Measurements from ENCODE around the gene PPM1J. TPM values are rescaled to one million over a fixed set of nuclear protein-coding genes. Genes with fewer than 3 reads are reported as not detected.
A peak's percentile ranks its signal among the peaks of the same experiment; 100 is the strongest.

The PPM1J gene
- total and polyA plus RNA-seq, 2 of the 13 experiments (the other 11 are each of a cell fraction or from before 2014, with no cell fraction given), result 0.07 to 0.22 TPM

GRCh38 chr1:112707221-112708001 lies 7.7 kb downstream of the PPM1J start (continued):
- TF ChIP-seq SNAI1 (CRISPR knock-in tag; IDR thresholded peaks at IDR 0.05; ENCODE audit: borderline replicate concordance) (no peak), FOXA3 (CRISPR knock-in tag; IDR thresholded peaks at IDR 0.05) (no peak), MYC (CRISPR knock-in tag; IDR thresholded peaks at IDR 0.05; ENCODE audit: borderline replicate concordance) (peak; percentile 57; the same call in 1 of the 2 replicates), ZBTB43 (CRISPR knock-in tag; conservative IDR thresholded peaks at IDR 0.05) (0 out of 2 replicates have a peak, but pooled peaks have one; percentile 32), DR1 (CRISPR knock-in tag; IDR thresholded peaks at IDR 0.05) (no peak), KDM5A (IDR thresholded peaks at IDR 0.05; ENCODE audit: borderline replicate concordance, low read length) (no peak; the same call in 1 of the 2 replicates), PHF21A (CRISPR knock-in tag; IDR thresholded peaks at IDR 0.05) (peak; percentile 56; the same call in 1 of the 2 replicates), RBAK (CRISPR knock-in tag; IDR thresholded peaks at IDR 0.05) (no peak), REPIN1 (CRISPR knock-in tag; IDR thresholded peaks at IDR 0.05; ENCODE audit: borderline replicate concordance, low read depth) (peak; percentile 62; the same call in 1 of the 2 replicates), ZNF709 (CRISPR knock-in tag; IDR thresholded peaks at IDR 0.05) (no peak), ZNF383 (CRISPR knock-in tag; IDR thresholded peaks at IDR 0.05; ENCODE audit: borderline replicate concordance) (no peak), ZNF292 (CRISPR knock-in tag; IDR thresholded peaks at IDR 0.05; ENCODE audit: borderline replicate concordance, low read depth) (0 out of 2 replicates have a peak, but pooled peaks have one; percentile 2), ZNF557 (CRISPR knock-in tag; IDR thresholded peaks at IDR 0.05) (0 out of 2 replicates have a peak, but pooled peaks have one; percentile 54), PLSCR1 (CRISPR knock-in tag; IDR thresholded peaks at IDR 0.05; ENCODE audit: borderline replicate concordance) (no peak), SP5 (CRISPR knock-in tag; IDR thresholded peaks at IDR 0.05; ENCODE audit: borderline replicate concordance, low read depth) (peak; percentile 10; the same call in 1 of the 2 replicates), GABPB1 (CRISPR knock-in tag; IDR thresholded peaks at IDR 0.05) (peak; percentile 56; the same call in 1 of the 2 replicates), ZNF766 (CRISPR knock-in tag; IDR thresholded peaks at IDR 0.05; ENCODE audit: borderline replicate concordance) (peak; percentile 44; the same call in 1 of the 2 replicates), ZBTB33 (CRISPR knock-in tag; IDR thresholded peaks at IDR 0.05) (no peak), ZNF687 (CRISPR knock-in tag; IDR thresholded peaks at IDR 0.05) (peak; percentile 66)

Measured in HepG2 (cell line).